A673 (cell line): Measurements from ENCODE around the gene ANXA5. TPM values are rescaled to one million over a fixed set of nuclear protein-coding genes. Genes with fewer than 3 reads are reported as not detected.

Experiments used
- BruUV-seq: library from RNA; stranded (reverse); fragments of 400-500 nt; replicated peaks from 2 replicates; lab custom pipeline; 2021; lab: Mats Ljungman, UMichigan
- CTCF ChIA-PET: fragments of 300-600 bp; sonication (Branson Sonifier 250); formaldehyde crosslinking; loops from one replicate; lab custom pipeline; 2022; ENCODE audit warnings: antibody characterized with exemption; lab: Charles Lee
- POLR2A ChIA-PET: fragments of 300-600 bp; sonication (Branson Sonifier 250); formaldehyde crosslinking; loops from one replicate; lab custom pipeline; 2022; ENCODE audit warnings: antibody characterized with exemption; ENCODE audit not compliant: low non-redundant PET; lab: Charles Lee
- DNase-seq: peaks from one replicate; pipeline ENCODE4 v3.0.0-alpha.2; 2015; ENCODE audit warnings: low spot score
- H3K27ac ChIP-seq: fragments of 200-600 bp; sonication (generic); 2 replicates; pipeline ENCODE4 v1.5.1; 2016; ENCODE audit warnings: mixed run types, low read depth, mild to moderate bottlenecking, mixed read lengths, antibody characterized with exemption, low read length; ENCODE audit not compliant: poor library complexity, severe bottlenecking
- H3K27me3 ChIP-seq: fragments of 200-600 bp; sonication (generic); replicated peaks from 2 replicates; pipeline ENCODE4 v1.6.1; 2017; ENCODE audit warnings: mixed run types, low read depth, mild to moderate bottlenecking, mixed read lengths, antibody characterized with exemption, low read length; ENCODE audit not compliant: insufficient read depth, poor library complexity
- H3K36me3 ChIP-seq: fragments of 200-600 bp; sonication (generic); 2 replicates; pipeline ENCODE4 v1.6.1; 2016; ENCODE audit warnings: mixed run types, mild to moderate bottlenecking, mixed read lengths, antibody characterized with exemption, low read length; ENCODE audit not compliant: insufficient read depth, poor library complexity, severe bottlenecking
- H3K4me1 ChIP-seq: fragments of 200-600 bp; sonication (generic); 2 replicates; pipeline ENCODE4 v1.6.1; 2017; ENCODE audit warnings: mixed run types, mild to moderate bottlenecking, mixed read lengths, antibody characterized with exemption, low read length; ENCODE audit not compliant: insufficient read depth, poor library complexity, severe bottlenecking
- H3K4me3 ChIP-seq: fragments of 200-600 bp; sonication (generic); 2 replicates; pipeline ENCODE4 v1.5.1; 2016; ENCODE audit warnings: low read depth, mixed run types, mild to moderate bottlenecking, mixed read lengths, low read length; ENCODE audit not compliant: poor library complexity, severe bottlenecking
- H3K9me3 ChIP-seq: fragments of 200-600 bp; sonication (generic); 2 replicates; pipeline ENCODE4 v1.6.1; 2016; ENCODE audit warnings: mixed run types, low read depth, mild to moderate bottlenecking, mixed read lengths, antibody characterized with exemption, low read length; ENCODE audit not compliant: poor library complexity, severe bottlenecking
- CTCF ChIP-seq: fragments of 300-800, 200-600 bp; sonication (generic); conservative IDR thresholded peaks from 2 replicates; pipeline ENCODE4 v1.5.1; 2017; ENCODE audit warnings: low read depth, mild to moderate bottlenecking, antibody characterized with exemption, low read length, moderate library complexity, mixed read lengths
- EZH2 ChIP-seq: fragments of 200-600 bp; sonication (generic); IDR thresholded peaks from 2 replicates; pipeline ENCODE4 v1.6.1; 2017; ENCODE audit warnings: borderline replicate concordance, low read depth, mild to moderate bottlenecking, mixed read lengths, antibody characterized with exemption, low read length; ENCODE audit not compliant: poor library complexity, severe bottlenecking
- intact Hi-C: fragments of 100-400 bp; cut with micrococcal nuclease; formaldehyde crosslinking; loops from one replicate; pipeline ENCODE4 v1.10.0; 2022; ENCODE audit not compliant: unreplicated experiment
- total RNA-seq: library from RNA; stranded (reverse); gene quantifications from 2 replicates; pipeline ENCODE4 v1.2.3, GENCODE V29; 2021

ANXA5 gene
- total RNA-seq, 1 experiment from 2014 or later: 389 TPM

- peak; percentile 81 for DNase-seq
- peaks cover 24% of the 10 kb centered on the region for H3K4me1 ChIP-seq
- POLR2A ChIA-PET: interaction anchor here (0.6 kb wide), 2 partner anchors 23 to 142 kb away, joined by 3 to 5 read pairs; no protein-coding TSS in a partner anchor
- peaks cover 66% of the 10 kb centered on the region for H3K36me3 ChIP-seq
- TF ChIP-seq CTCF (no peak), EZH2 (no peak)
- no peaks in the 10 kb centered on the region for H3K9me3 ChIP-seq
- no peaks in the 10 kb centered on the region for H3K27me3 ChIP-seq
- no TSS peak for BruUV-seq
- no peak overlapping the region for H3K27ac ChIP-seq
- intact Hi-C loops: no loop called here
- H3K4me3 ChIP-seq: no peak overlapping the region
- CTCF ChIA-PET: no interaction called here
Observed at GRCh38 chr4:121668368-121669162, 28.2 kb downstream of the ANXA5 start.

GRCh38 chr4:121666091-121666679 is 30.6 kb downstream of the ANXA5 start:
- CTCF ChIA-PET: no interaction called here
- intact Hi-C loops: no loop called here
- no TSS peak for BruUV-seq

GRCh38 chr4:121665371-121665770 is 31.4 kb downstream of the ANXA5 start:
- H3K9me3 ChIP-seq: no peaks in the 10 kb centered on the region

More at GRCh38 chr4:121666091-121666679, 30.6 kb downstream of the ANXA5 start:
- no peaks in the 10 kb centered on the region for H3K9me3 ChIP-seq
- peaks cover 43% of the 10 kb centered on the region for H3K36me3 ChIP-seq
- no peak overlapping the region for H3K4me3 ChIP-seq
- peaks cover 24% of the 10 kb centered on the region for H3K4me1 ChIP-seq
- H3K27me3 ChIP-seq: no peaks in the 10 kb centered on the region
- H3K27ac ChIP-seq: no peak overlapping the region
- POLR2A ChIA-PET: no interaction called here
- TF ChIP-seq CTCF (no peak), EZH2 (no peak)
- DNase-seq: no peak

More at GRCh38 chr4:121665371-121665770, 31.4 kb downstream of the ANXA5 start:
- H3K4me1 ChIP-seq: peaks cover 20% of the 10 kb centered on the region
- POLR2A ChIA-PET: no interaction called here
- BruUV-seq: no TSS peak
- CTCF ChIA-PET: no interaction called here
- TF ChIP-seq EZH2 (no peak), CTCF (no peak)
- no peak for DNase-seq
- H3K4me3 ChIP-seq: no peak overlapping the region
- intact Hi-C loops: no loop called here
- no peak overlapping the region for H3K27ac ChIP-seq
- peaks cover 37% of the 10 kb centered on the region for H3K36me3 ChIP-seq
- no peaks in the 10 kb centered on the region for H3K27me3 ChIP-seq
